Upper lobe of left lung (tissue), 4 donors: ENCODE measurements around the gene MAP3K2.

ENCODE experiments used
- EP300 ChIP-seq, 4 donors: sonication (generic); formaldehyde crosslinking; IDR thresholded peaks; one replicate each; pipeline ENCODE4 v1.5.1; 2017; ENCODE audit warnings: antibody characterized with exemption in 4 of 4, control low read depth in 2 of 4
- POLR2A ChIP-seq, 4 donors: fragments of 450-650 bp; IDR thresholded peaks; one replicate each; pipeline ENCODE4 v1.5.1; 2016 to 2017; ENCODE audit warnings: antibody characterized with exemption in 4 of 4, mild to moderate bottlenecking in 2 of 4
- POLR2AphosphoS5 ChIP-seq, 2 donors: sonication (generic); formaldehyde crosslinking; IDR thresholded peaks; one replicate each; pipeline ENCODE4 v1.5.1; 2017; ENCODE audit warnings: antibody characterized with exemption in 2 of 2
- TF ChIP-seq, protein P1 (sequence below), 6 experiments: fragments of 450-650 bp in 4 of 6; fragments of 200-600 bp in 2 of 6; sonication (generic) in 2 of 6; IDR thresholded peaks; one replicate each; pipeline ENCODE4 v1.5.1; 2016 to 2019; ENCODE audit warnings: antibody characterized with exemption in 6 of 6

DNA sequence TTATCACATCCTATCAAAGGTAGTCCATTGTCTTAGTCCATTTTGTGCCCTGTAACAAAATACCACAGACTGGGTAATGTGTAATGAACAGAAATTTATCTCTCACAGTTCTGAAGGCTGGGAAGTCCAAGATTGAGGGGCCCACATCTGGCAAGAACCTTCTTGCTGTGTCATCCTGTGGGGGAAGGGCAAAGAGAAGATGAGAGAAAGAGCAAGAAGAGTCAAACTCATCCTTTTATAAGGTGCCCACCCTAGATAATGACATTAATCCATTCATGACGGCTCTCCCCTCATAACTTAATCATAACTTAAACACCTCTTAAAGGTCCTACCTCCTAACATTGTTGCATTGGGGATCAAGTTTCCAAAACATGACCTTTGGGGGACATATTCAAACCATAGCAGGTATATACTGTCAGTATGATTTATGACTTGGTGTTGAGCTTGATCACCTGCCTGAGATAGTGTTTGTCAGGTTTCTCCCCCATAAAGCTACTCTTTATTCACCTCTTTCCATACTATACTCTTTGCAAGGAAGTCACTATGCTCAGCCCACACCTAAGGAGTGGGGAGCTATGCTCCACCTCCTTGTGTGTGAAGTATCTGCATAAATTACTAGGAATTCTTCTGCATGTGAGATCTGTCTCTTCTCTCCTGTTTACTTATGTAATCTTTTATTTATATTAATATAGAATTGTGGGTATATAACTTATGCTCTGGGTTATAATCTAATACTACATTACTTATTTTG is 5.2 kb upstream of the MAP3K2 start:
- TF ChIP-seq, protein P1, sequence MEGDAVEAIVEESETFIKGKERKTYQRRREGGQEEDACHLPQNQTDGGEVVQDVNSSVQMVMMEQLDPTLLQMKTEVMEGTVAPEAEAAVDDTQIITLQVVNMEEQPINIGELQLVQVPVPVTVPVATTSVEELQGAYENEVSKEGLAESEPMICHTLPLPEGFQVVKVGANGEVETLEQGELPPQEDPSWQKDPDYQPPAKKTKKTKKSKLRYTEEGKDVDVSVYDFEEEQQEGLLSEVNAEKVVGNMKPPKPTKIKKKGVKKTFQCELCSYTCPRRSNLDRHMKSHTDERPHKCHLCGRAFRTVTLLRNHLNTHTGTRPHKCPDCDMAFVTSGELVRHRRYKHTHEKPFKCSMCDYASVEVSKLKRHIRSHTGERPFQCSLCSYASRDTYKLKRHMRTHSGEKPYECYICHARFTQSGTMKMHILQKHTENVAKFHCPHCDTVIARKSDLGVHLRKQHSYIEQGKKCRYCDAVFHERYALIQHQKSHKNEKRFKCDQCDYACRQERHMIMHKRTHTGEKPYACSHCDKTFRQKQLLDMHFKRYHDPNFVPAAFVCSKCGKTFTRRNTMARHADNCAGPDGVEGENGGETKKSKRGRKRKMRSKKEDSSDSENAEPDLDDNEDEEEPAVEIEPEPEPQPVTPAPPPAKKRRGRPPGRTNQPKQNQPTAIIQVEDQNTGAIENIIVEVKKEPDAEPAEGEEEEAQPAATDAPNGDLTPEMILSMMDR (IDR thresholded peaks at IDR 0.05), result no peak
- no peak for TF ChIP-seq POLR2A (IDR thresholded peaks at IDR 0.05)
- TF ChIP-seq POLR2AphosphoS5 (IDR thresholded peaks at IDR 0.05), result no peak
- no peak for TF ChIP-seq EP300 (IDR thresholded peaks at IDR 0.05)
